HepG2 (cell line): ENCODE measurements around the gene UBE2J1. TPM values are rescaled to one million over a fixed set of nuclear protein-coding genes. Genes with fewer than 3 reads are reported as not detected.

Experiments used
- CENPBD1 ChIP-seq: sonication (generic); formaldehyde crosslinking; IDR thresholded peaks from 2 replicates; pipeline ENCODE4 v1.8.0; 2022; ENCODE audit warnings: missing genetic modification reagents, low read depth, mild to moderate bottlenecking, borderline replicate concordance
- FOSL1 ChIP-seq: sonication (generic); formaldehyde crosslinking; IDR thresholded peaks from 2 replicates; pipeline ENCODE4 v1.9.0; 2021; ENCODE audit warnings: missing genetic modification reagents, borderline replicate concordance
- FOSL2 ChIP-seq: sonication (generic); formaldehyde crosslinking; IDR thresholded peaks from 2 replicates; pipeline ENCODE4 v1.4.0; 2020; ENCODE audit warnings: missing genetic modification reagents
- MAFF ChIP-seq: IDR thresholded peaks from 2 replicates; pipeline ENCODE4 v1.6.1; 2011; ENCODE audit warnings: low read depth, low read length, improper control_type of control experiment
- RARA ChIP-seq: IDR thresholded peaks from 2 replicates; pipeline ENCODE4 v1.6.1; 2016; ENCODE audit warnings: missing genetic modification reagents, missing compliant biosample characterization
- SNAPC5 ChIP-seq: sonication (generic); formaldehyde crosslinking; IDR thresholded peaks from 2 replicates; pipeline ENCODE4 v1.8.1; 2023; ENCODE audit warnings: mild to moderate bottlenecking, missing genetic modification reagents, borderline replicate concordance
- STAT5B ChIP-seq: sonication (generic); formaldehyde crosslinking; IDR thresholded peaks from 2 replicates; pipeline ENCODE4 v1.4.0; 2020; ENCODE audit warnings: missing genetic modification reagents
- TFE3 ChIP-seq: IDR thresholded peaks from 2 replicates; pipeline ENCODE4 v1.6.1; 2016
- ZBTB34 ChIP-seq: sonication (generic); formaldehyde crosslinking; IDR thresholded peaks from 2 replicates; pipeline ENCODE4 v1.8.0; 2022; ENCODE audit warnings: mild to moderate bottlenecking, missing genetic modification reagents
- ZBTB4 ChIP-seq: sonication (generic); formaldehyde crosslinking; IDR thresholded peaks from 2 replicates; pipeline ENCODE4 v1.4.0; 2020; ENCODE audit warnings: missing genetic modification reagents, mild to moderate bottlenecking, borderline replicate concordance
- ZBTB46 ChIP-seq: sonication (generic); formaldehyde crosslinking; IDR thresholded peaks from 2 replicates; pipeline ENCODE4 v1.4.0; 2020; ENCODE audit warnings: mild to moderate bottlenecking, missing genetic modification reagents, borderline replicate concordance
- ZNF441 ChIP-seq: sonication (generic); formaldehyde crosslinking; IDR thresholded peaks from 2 replicates; pipeline ENCODE4 v1.7.0; 2021; ENCODE audit warnings: missing genetic modification reagents, borderline replicate concordance
- ZNF556 ChIP-seq: sonication (generic); formaldehyde crosslinking; IDR thresholded peaks from 2 replicates; pipeline ENCODE4 v1.4.0; 2020; ENCODE audit warnings: mild to moderate bottlenecking, missing genetic modification reagents, borderline replicate concordance
- ZNF850 ChIP-seq: sonication (generic); formaldehyde crosslinking; conservative IDR thresholded peaks from 2 replicates; pipeline ENCODE4 v1.9.0; 2021; ENCODE audit warnings: mild to moderate bottlenecking, missing genetic modification reagents
- polyA plus RNA-seq, 8 experiments: library from polyadenylated mRNA; depleted of rRNA in 3 of 8; stranded (reverse) in 7 of 8; unstranded in 1 of 8; fragments of >200 nt; fragmentation: Illumina TruSeq in 4 of 8; extraction: Trizol in 4 of 8; gene quantifications; 2 replicates each; pipeline versions ENCODE4 v1.2.1 to v1.2.3, GENCODE V29; 2011 to 2016; ENCODE audit warnings: low read depth in 4 of 8, missing spikeins in 1 of 8, mixed read lengths in 1 of 8; ENCODE audit not compliant: insufficient read depth in 1 of 8
- total RNA-seq, 5 experiments: library from RNA; depleted of rRNA; stranded (reverse); fragments of >200 nt; fragmentation: Illumina TruSeq; extraction: Trizol; gene quantifications; 2 replicates each; pipeline ENCODE4 v1.2.3, GENCODE V29; 2016; ENCODE audit warnings: low read depth in 1 of 5
- TF ChIP-seq, protein P1 (sequence below): sonication (generic); formaldehyde crosslinking; IDR thresholded peaks from 2 replicates; pipeline ENCODE4 v1.4.0; 2020; ENCODE audit warnings: missing genetic modification reagents, mild to moderate bottlenecking, borderline replicate concordance

Gene UBE2J1
- total and polyA plus RNA-seq, 2 of the 13 experiments (the other 11 are each of a cell fraction or from before 2014, with no cell fraction given), result 19.3 to 24.6 TPM

GRCh38 chr6:89297695-89298351 lies 54.7 kb downstream of the UBE2J1 start (continued):
- TF ChIP-seq ZBTB34 (CRISPR knock-in tag) (no peak), ZBTB4 (CRISPR knock-in tag) (no peak), ZNF850 (CRISPR knock-in tag) (no peak), FOSL2 (CRISPR knock-in tag) (peak; percentile 88), RARA (CRISPR knock-in tag) (peak; percentile 74), MAFF (no peak), CENPBD1 (no peak), ZNF441 (CRISPR knock-in tag) (0 out of 2 replicates have a peak, but pooled peaks have one; percentile 35), ZNF556 (CRISPR knock-in tag) (no peak), SNAPC5 (CRISPR knock-in tag) (no peak), TFE3 (no peak), STAT5B (CRISPR knock-in tag) (no peak), ZBTB46 (CRISPR knock-in tag) (no peak), FOSL1 (CRISPR knock-in tag) (peak; percentile 44; the same call in 1 of the 2 replicates)
- TF ChIP-seq, protein P1, sequence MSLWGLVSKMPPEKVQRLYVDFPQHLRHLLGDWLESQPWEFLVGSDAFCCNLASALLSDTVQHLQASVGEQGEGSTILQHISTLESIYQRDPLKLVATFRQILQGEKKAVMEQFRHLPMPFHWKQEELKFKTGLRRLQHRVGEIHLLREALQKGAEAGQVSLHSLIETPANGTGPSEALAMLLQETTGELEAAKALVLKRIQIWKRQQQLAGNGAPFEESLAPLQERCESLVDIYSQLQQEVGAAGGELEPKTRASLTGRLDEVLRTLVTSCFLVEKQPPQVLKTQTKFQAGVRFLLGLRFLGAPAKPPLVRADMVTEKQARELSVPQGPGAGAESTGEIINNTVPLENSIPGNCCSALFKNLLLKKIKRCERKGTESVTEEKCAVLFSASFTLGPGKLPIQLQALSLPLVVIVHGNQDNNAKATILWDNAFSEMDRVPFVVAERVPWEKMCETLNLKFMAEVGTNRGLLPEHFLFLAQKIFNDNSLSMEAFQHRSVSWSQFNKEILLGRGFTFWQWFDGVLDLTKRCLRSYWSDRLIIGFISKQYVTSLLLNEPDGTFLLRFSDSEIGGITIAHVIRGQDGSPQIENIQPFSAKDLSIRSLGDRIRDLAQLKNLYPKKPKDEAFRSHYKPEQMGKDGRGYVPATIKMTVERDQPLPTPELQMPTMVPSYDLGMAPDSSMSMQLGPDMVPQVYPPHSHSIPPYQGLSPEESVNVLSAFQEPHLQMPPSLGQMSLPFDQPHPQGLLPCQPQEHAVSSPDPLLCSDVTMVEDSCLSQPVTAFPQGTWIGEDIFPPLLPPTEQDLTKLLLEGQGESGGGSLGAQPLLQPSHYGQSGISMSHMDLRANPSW (CRISPR knock-in tag), result no peak
